ENCODE measurements around the gene AP3D1.

AP3D1 gene

GRCh38 chr19:2056837-2057192 is 94.6 kb downstream of the AP3D1 start:
- Histone ChIP-seq H3K4me2 (ENCODE audit: low read length) (peak overlapping the region; percentile 14; the same call in 1 of the 2 replicates), H3K4me3 (ENCODE audit: low read length) (no peak overlapping the region), H3K27ac (ENCODE audit: low read length) (0 out of 2 replicates have a peak overlapping the region, but pooled peaks have one; percentile 17), H3K79me2 (ENCODE audit: low read length) (peaks cover 21% of the 10 kb centered on the region; the same call in 1 of the 2 replicates), H2AFZ (ENCODE audit: low read depth, low read length) (no peak overlapping the region), H3K27me3 (ENCODE audit: low read depth, low read length) (no peaks in the 10 kb centered on the region), H3K9me3 (ENCODE audit: insufficient read depth, low read length) (no peaks in the 10 kb centered on the region), H3K4me1 (ENCODE audit: low read length) (peaks cover 77% of the 10 kb centered on the region), H3K9ac (ENCODE audit: low read length) (no peak overlapping the region), H3K36me3 (replicated peaks; ENCODE audit: low read depth, low read length) (no peaks in the 10 kb centered on the region), H4K20me1 (ENCODE audit: insufficient read depth, low read length) (no peaks in the 10 kb centered on the region)
- TF ChIP-seq CTCF (IDR thresholded peaks at IDR 0.05; ENCODE audit: low read depth, low read length) = no peak
- TF ChIP-seq EZH2phosphoT487 (IDR thresholded peaks at IDR 0.05; ENCODE audit: low read depth) = no peak

- Histone ChIP-seq H2AFZ (ENCODE audit: low read depth, low read length) (no peak overlapping the region), H3K27me3 (ENCODE audit: low read depth, low read length) (no peaks in the 10 kb centered on the region), H3K9me3 (ENCODE audit: insufficient read depth, low read length) (no peaks in the 10 kb centered on the region), H3K4me3 (ENCODE audit: low read length) (peak overlapping the region; percentile 62), H3K79me2 (ENCODE audit: low read length) (peaks cover 21% of the 10 kb centered on the region; the same call in 1 of the 2 replicates), H3K9ac (ENCODE audit: low read length) (peak overlapping the region; percentile 65), H3K4me2 (ENCODE audit: low read length) (peak overlapping the region; percentile 74), H3K27ac (ENCODE audit: low read length) (peak overlapping the region; percentile 96), H3K36me3 (replicated peaks; ENCODE audit: low read depth, low read length) (no peaks in the 10 kb centered on the region), H3K4me1 (ENCODE audit: low read length) (peaks cover 82% of the 10 kb centered on the region), H4K20me1 (ENCODE audit: insufficient read depth, low read length) (no peaks in the 10 kb centered on the region)
- TF ChIP-seq EZH2phosphoT487 (IDR thresholded peaks at IDR 0.05; ENCODE audit: low read depth) (no peak), CTCF (IDR thresholded peaks at IDR 0.05; ENCODE audit: low read depth, low read length) (peak; percentile 41)
Measured at GRCh38 chr19:2055931-2056836, 95.2 kb downstream of the AP3D1 start.

- Histone ChIP-seq H3K27ac (ENCODE audit: low read length) (peak overlapping the region; percentile 96), H3K9ac (ENCODE audit: low read length) (peak overlapping the region; percentile 53), H4K20me1 (ENCODE audit: insufficient read depth, low read length) (peaks cover 9% of the 10 kb centered on the region), H3K4me2 (ENCODE audit: low read length) (peak overlapping the region; percentile 73), H3K4me1 (ENCODE audit: low read length) (peaks cover 72% of the 10 kb centered on the region), H3K79me2 (ENCODE audit: low read length) (peaks cover 22% of the 10 kb centered on the region), H3K36me3 (replicated peaks; ENCODE audit: low read depth, low read length) (peaks cover 9% of the 10 kb centered on the region), H3K9me3 (ENCODE audit: insufficient read depth, low read length) (no peaks in the 10 kb centered on the region), H2AFZ (ENCODE audit: low read depth, low read length) (0 out of 2 replicates have a peak overlapping the region, but pooled peaks have one; percentile 27), H3K4me3 (ENCODE audit: low read length) (peak overlapping the region; percentile 42), H3K27me3 (ENCODE audit: low read depth, low read length) (no peaks in the 10 kb centered on the region)
- TF ChIP-seq EZH2phosphoT487 (IDR thresholded peaks at IDR 0.05; ENCODE audit: low read depth) (no peak), CTCF (IDR thresholded peaks at IDR 0.05; ENCODE audit: low read depth, low read length) (no peak)
Measured at GRCh38 chr19:2054763-2055162, 96.6 kb downstream of the AP3D1 start.

GRCh38 chr19:2053601-2054389 is 97.6 kb downstream of the AP3D1 start:
- Histone ChIP-seq H3K27me3 (ENCODE audit: low read depth, low read length) (no peaks in the 10 kb centered on the region), H3K4me3 (ENCODE audit: low read length) (peak overlapping the region; percentile 14; the same call in 1 of the 2 replicates), H3K27ac (ENCODE audit: low read length) (peak overlapping the region; percentile 96), H3K79me2 (ENCODE audit: low read length) (peaks cover 27% of the 10 kb centered on the region), H3K36me3 (replicated peaks; ENCODE audit: low read depth, low read length) (peaks cover 19% of the 10 kb centered on the region), H3K4me2 (ENCODE audit: low read length) (peak overlapping the region; percentile 46), H4K20me1 (ENCODE audit: insufficient read depth, low read length) (peaks cover 18% of the 10 kb centered on the region), H2AFZ (ENCODE audit: low read depth, low read length) (no peak overlapping the region), H3K9me3 (ENCODE audit: insufficient read depth, low read length) (no peaks in the 10 kb centered on the region), H3K4me1 (ENCODE audit: low read length) (peaks cover 68% of the 10 kb centered on the region), H3K9ac (ENCODE audit: low read length) (peak overlapping the region; percentile 31; the same call in 1 of the 2 replicates)
- TF ChIP-seq EZH2phosphoT487 (IDR thresholded peaks at IDR 0.05; ENCODE audit: low read depth) = no peak
- TF ChIP-seq CTCF (IDR thresholded peaks at IDR 0.05; ENCODE audit: low read depth, low read length) = no peak

Measured in OCI-LY3 (cell line).